Lower leg skin (tissue), 3 donors: ENCODE results near the gene MED29.

Experiments
- POLR2A ChIP-seq, 2 donors: fragments of 450-650 bp; IDR thresholded peaks; one replicate each; pipeline ENCODE4 v1.6.1; 2016 to 2017; ENCODE audit warnings: antibody characterized with exemption in 2 of 2, mild to moderate bottlenecking in 1 of 2, moderate library complexity in 1 of 2
- TF ChIP-seq, protein P1 (sequence below), 3 donors: fragments of 450-650 bp; IDR thresholded peaks; one replicate each; pipeline ENCODE4 v1.5.1; 2016; ENCODE audit warnings: antibody characterized with exemption in 3 of 3, mild to moderate bottlenecking in 3 of 3, moderate library complexity in 2 of 3

DNA sequence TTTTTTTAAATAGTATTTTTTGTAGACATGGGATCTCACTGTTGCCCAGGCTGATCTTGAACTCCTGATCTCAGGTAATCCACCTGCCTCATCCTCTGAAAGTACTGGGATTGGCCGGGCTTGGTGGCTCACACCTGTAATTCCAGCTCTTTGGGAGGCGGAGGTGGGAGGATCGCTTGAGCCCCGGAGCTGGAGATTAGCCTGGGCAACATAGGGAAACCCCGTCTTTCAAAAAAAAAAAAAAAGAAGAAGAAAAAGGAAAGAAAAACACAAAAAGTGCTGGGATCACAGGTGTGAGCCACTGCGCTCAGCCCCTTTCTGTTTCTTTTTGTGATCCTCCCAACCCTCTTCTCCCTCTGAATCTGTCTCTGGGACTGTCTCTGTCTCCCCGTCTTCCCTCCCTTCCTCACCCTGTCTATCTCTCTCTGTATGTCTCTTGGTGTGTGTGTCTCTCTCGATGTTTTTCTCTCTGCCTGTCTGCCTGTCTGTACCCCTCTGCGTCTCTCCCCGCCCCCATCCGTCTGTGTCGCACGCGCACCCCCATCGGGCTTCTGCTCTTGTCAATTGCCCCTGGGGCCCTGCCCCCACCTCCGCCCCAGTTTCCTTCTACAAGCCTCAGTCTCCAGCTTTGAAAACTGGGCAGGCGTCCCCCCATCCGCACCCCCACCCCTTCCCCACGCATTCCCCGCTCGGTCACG, 14.9 kb downstream of the MED29 start:
- TF ChIP-seq, protein P1, sequence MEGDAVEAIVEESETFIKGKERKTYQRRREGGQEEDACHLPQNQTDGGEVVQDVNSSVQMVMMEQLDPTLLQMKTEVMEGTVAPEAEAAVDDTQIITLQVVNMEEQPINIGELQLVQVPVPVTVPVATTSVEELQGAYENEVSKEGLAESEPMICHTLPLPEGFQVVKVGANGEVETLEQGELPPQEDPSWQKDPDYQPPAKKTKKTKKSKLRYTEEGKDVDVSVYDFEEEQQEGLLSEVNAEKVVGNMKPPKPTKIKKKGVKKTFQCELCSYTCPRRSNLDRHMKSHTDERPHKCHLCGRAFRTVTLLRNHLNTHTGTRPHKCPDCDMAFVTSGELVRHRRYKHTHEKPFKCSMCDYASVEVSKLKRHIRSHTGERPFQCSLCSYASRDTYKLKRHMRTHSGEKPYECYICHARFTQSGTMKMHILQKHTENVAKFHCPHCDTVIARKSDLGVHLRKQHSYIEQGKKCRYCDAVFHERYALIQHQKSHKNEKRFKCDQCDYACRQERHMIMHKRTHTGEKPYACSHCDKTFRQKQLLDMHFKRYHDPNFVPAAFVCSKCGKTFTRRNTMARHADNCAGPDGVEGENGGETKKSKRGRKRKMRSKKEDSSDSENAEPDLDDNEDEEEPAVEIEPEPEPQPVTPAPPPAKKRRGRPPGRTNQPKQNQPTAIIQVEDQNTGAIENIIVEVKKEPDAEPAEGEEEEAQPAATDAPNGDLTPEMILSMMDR (IDR thresholded peaks at IDR 0.05): no peak
- TF ChIP-seq POLR2A (IDR thresholded peaks at IDR 0.05): no peak
